Measurements from ENCODE around the gene PAX6.

PAX6 gene

GRCh38 chr11:31768749-31769640 lies 42.1 kb downstream of the PAX6 start:
- no peak overlapping the region for H3K4me3 ChIP-seq (replicated peaks; ENCODE audit: low read depth, low read length)
- no peak for TF ChIP-seq CTCF (IDR thresholded peaks at IDR 0.05; ENCODE audit: low read depth, low read length, missing control alignments)
- DNase-seq (ENCODE audit: extremely low read depth, low read depth) = no peak

GRCh38 chr11:31767685-31768084 lies 43.4 kb downstream of the PAX6 start:
- no peak for TF ChIP-seq CTCF (IDR thresholded peaks at IDR 0.05; ENCODE audit: low read depth, low read length, missing control alignments)
- no peak for DNase-seq (ENCODE audit: extremely low read depth, low read depth)
- H3K4me3 ChIP-seq (replicated peaks; ENCODE audit: low read depth, low read length) = no peak overlapping the region

GRCh38 chr11:31767066-31767465 lies 44.1 kb downstream of the PAX6 start:
- no peak overlapping the region for H3K4me3 ChIP-seq (replicated peaks; ENCODE audit: low read depth, low read length)
- no peak for DNase-seq (ENCODE audit: extremely low read depth, low read depth)
- no peak for TF ChIP-seq CTCF (IDR thresholded peaks at IDR 0.05; ENCODE audit: low read depth, low read length, missing control alignments)

DNA sequence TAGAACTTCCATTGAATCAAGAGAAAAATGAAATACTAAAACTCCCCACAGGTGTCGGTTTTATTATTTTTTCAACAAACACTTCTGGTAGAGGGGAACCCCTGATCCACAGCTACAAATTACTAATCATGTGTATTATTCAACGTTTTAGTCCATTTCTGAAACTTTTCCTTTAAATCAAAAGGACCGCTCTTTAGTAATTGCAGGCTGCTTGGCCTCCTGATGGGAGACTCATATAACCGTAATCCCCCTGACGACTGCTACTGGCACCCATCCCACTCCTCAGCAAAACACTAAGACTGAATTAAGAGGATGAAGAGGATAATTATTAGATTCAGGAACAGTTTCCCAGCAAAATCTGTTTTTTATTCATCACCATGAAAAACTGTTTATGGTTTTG lies 46.4 kb downstream of the PAX6 start:
- TF ChIP-seq CTCF (IDR thresholded peaks at IDR 0.05; ENCODE audit: low read depth, low read length, missing control alignments) = no peak
- no peak overlapping the region for H3K4me3 ChIP-seq (replicated peaks; ENCODE audit: low read depth, low read length)
- DNase-seq (ENCODE audit: extremely low read depth, low read depth) = no peak

DNA sequence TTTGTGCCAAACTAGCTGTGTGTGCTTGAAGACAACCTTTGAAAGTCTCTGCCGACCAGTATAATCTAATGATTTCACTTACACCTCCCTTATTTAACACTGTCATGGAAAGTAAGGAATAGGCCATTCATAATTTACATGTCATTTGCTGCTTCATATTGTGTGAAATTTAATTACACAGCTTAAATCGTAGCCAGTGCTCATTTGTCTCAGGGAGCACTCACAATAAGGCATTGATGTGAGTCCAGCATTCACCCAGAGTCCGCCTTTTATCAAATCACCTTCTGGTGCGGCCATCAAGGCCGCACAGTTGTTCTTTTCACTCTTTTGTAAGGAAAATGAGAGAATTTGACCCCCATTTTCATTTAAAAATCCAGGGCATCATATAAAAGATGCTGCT lies 46.9 kb downstream of the PAX6 start:
- TF ChIP-seq CTCF (IDR thresholded peaks at IDR 0.05; ENCODE audit: low read depth, low read length, missing control alignments) = no peak
- no peak for DNase-seq (ENCODE audit: extremely low read depth, low read depth)
- H3K4me3 ChIP-seq (replicated peaks; ENCODE audit: low read depth, low read length) = no peak overlapping the region

- TF ChIP-seq CTCF (IDR thresholded peaks at IDR 0.05; ENCODE audit: low read depth, low read length, missing control alignments) = no peak
- no peak overlapping the region for H3K4me3 ChIP-seq (replicated peaks; ENCODE audit: low read depth, low read length)
- DNase-seq (ENCODE audit: extremely low read depth, low read depth) = no peak
Observed at GRCh38 chr11:31763296-31763695, 47.8 kb downstream of the PAX6 start.
